GM19452 (cell line): ENCODE results near the gene ZNF227.
"Not testable (repeated sequence)": the region's sequence is repeated elsewhere in the genome, so short reads cannot be mapped to it uniquely, and the experiment has no call there.

Experiments used
- ATAC-seq: cut with Tn5 transposase; IDR thresholded peaks from one replicate; pipeline ENCODE4 v1.9.1; 2021; ENCODE audit not compliant: unreplicated experiment

ZNF227 gene

GRCh38 chr19:44212250-44212865 is at the start of gene ZNF227:
Gene ZNF227 (plus strand): TSS chr19:44212532. CDS start chr19:44217793, 5,261 bp downstream.
- peak; percentile 94 for ATAC-seq

DNA sequence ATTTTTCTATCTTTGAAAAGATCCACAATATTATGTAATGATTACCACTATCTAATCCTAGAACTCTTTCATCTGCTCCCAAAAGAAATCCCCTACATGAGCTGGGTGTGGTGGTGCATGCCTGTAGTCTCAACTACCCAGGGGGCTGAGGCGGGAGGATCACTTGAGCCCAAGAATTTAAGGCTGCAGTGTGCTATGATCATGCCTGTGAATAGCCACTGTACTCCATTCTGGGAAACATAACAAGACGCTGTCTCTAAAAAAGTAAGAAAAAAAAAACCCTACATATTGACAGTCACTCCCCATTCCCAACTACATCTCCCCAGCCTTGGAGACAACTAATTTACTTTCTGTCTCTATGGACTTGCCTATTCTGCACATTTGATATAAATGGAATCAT is 48.5 kb upstream of the ZNF227 start:
- no peak for ATAC-seq

GRCh38 chr19:44164327-44164672 is 48.0 kb upstream of the ZNF227 start:
- no peak for ATAC-seq

DNA sequence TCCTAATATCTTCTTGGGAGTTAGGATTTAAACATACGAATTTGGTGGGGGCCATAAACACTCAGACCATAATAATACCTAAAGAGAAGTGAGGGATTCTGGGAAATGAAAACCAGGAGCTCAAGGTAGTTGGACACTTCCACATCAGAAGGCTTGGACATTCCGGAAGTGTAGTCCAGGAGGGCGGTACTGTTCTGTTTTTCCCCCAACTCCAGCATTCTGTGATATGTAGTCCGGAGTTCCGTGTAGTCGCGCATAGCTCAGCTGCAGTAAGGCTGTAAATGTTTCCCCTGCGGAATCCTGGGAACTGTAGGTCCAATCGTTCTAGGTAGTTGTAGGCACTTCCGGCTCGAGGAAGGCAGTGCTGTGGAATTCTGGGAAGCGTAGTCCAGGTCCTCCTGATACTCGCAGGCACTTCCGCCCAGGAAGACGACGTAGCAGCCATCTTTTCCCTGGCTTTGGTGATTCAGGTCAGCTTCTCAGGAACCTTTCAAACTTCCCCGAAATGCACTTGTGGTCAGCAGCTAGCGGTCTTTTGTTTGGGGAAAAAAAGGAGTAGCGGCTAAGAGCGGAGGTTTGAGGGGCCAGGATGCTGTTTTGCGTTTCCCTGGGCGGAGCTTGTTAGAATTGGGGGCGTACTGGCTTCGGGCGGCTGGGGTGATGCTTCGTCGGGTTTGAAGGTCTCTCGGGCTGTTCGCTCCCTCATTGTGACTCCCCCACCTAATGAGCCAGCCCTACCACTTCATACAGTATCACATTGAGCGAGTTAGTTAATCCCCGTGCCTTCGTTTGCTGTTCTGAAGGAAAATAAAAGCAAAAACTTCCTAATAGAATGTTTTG is 47.4 kb upstream of the ZNF227 start, which contains the start of gene ZNF226:
Gene ZNF226, plus strand, starts transcription at position 428 of the 840 bp plus-strand sequence. CDS start 4,981 bp downstream, outside the sequence.
- ATAC-seq, result peak; percentile 90

DNA sequence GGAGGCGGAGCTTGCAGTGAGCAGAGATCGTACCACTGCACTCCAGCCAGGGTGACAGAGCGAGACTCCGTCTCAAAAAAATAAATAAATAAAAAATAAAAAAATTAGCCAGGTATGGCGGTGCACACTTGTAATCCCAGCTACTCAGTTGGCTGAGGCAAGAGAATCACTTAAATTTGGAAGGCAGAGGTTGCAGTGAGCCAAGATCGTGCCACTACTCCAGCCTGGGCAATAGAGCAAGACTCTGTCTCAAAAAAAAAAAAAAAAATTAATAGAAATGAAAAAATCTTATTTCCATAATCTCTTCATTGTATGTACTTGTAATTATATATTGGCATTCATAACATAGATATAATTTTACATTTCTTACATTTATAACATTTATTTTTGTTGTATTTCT is 41.7 kb upstream of the ZNF227 start:
- ATAC-seq, result not testable (repeated sequence)

GRCh38 chr19:44176590-44176989 is 35.7 kb upstream of the ZNF227 start:
- no peak for ATAC-seq

GRCh38 chr19:44180968-44181367 is 31.4 kb upstream of the ZNF227 start:
- ATAC-seq, result no peak

DNA sequence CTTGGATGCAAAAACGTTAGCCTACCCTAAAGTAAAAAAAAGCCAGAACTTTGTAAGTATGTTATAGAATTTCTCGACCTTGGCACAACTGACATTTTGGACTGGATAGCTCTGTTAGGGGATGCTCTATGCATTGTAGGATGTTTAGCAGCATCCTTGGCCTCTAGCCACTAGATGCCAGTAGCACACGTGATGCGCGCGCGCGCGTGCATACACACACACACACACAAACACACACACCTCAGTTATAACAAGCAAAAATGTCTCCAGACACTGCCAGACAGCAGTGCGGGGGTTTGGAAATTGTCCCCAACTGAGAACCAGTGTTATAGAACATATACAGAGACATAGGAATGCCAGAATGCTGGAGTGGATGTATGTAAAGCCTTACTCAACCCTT is 30.2 kb upstream of the ZNF227 start:
- no peak for ATAC-seq

DNA sequence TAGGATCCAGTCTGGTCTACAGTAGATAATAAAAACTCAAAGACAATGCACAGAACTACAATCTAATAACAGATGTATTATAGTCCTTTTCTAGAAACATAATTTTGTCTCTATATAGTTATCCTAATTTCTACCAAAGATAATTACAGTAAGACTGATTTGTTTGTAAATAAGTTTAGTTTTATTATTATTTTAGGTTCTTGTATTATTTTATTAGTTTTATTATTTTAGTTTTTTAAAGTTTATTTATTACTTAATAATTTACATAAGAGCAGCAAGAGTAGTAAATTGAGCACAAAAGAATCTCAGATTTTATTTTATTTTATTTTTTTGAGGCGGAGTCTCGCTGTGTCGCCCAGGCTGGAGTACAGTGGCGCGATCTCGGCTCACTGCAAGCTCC is 22.3 kb upstream of the ZNF227 start:
- no peak for ATAC-seq

DNA sequence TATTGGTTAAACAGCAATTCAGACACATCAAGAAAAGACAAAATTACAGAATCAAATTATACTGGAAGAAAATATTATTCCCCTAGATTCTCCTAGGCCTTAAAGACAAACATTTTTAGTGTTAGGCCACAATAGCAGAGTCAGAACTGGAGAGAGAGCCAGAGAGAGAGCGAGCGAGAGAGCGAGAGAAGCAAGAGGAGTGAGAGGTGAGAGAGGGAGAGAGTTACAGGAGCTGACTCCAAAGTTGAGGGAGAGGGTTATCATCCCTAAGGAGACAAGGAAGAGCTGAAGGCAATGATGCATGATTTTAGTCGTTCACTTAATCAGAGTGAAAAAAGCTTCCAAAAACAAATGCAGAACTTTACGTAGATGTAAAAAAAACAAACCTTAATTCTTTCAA is 20.2 kb upstream of the ZNF227 start:
- ATAC-seq, result no peak

DNA sequence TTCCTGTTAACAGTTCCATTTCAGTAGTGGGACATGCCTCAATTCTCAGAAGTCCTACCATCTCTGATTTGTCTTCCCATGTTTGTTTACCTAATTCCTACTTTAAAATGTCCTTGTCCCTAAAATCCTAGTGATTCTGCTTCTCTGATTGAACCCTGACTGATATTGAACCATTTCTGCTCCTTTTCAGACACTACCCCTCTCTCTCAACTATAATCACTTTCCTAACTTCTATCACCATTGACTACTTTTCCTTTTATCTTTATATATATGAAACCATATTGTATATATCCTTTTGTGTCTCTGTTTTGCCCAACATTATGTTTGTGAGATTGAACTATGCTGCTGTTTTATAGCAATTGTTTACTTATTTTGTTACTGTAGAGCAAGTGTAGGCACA is 15.6 kb upstream of the ZNF227 start:
- ATAC-seq, result no peak

DNA sequence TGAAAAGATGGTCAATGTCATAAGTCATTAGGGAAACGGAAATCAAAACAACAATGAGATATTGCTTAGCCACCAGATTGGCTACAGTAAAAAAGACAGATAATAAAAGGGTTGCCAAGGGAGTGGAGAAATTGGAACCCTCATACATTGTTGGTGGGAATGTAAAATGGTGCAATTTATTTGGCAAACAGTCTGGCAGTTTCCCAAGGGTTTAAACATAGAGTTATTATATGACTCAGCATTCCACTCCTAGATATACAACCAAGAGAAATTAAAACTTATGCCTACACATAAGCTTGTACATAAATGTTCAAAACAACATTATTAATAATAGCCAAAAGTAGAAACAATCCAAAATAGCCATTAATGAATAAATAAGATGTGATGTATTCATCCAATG is 9.9 kb upstream of the ZNF227 start:
- ATAC-seq, result no peak

GRCh38 chr19:44202974-44203373 is 9.4 kb upstream of the ZNF227 start:
- ATAC-seq, result no peak

DNA sequence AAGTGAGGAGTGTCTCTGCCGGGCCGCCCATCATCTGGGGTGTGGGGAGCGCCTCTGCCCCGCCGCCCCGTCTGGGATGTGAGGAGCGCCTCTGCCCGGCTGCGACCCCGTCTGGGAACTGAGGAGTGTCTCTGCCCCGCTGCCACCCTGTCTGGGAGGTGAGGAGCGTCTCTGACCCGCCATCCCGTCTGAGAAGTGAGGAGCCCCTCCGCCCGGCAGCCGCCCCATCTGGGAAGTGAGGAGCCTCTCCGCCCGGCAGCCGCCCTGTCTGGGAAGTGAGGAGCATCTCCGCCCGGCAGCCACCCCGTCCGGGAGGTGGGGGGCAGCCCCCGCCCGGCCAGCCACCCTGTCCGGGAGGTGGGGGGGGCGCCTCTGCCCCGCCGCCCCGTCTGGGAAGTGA is 8.5 kb upstream of the ZNF227 start:
- not testable (repeated sequence) for ATAC-seq

DNA sequence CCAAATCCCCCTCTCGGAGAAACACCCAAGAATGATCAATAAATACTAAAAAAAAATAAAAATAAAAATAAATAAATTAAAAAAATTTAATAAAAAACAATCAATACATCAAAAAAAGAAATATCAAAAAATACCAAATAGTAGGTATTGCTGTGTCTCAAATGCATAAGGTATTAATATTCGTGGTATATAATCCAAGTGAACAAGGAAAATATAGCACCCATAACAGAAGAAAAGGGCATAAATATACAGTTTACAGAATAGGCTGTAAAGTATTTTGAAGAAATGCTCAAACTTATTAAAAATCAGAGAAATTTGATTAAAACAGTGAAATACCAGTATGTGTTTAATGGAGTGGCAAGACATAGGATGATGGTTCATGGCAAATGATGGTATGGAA is 7.6 kb upstream of the ZNF227 start:
- ATAC-seq, result no peak

DNA sequence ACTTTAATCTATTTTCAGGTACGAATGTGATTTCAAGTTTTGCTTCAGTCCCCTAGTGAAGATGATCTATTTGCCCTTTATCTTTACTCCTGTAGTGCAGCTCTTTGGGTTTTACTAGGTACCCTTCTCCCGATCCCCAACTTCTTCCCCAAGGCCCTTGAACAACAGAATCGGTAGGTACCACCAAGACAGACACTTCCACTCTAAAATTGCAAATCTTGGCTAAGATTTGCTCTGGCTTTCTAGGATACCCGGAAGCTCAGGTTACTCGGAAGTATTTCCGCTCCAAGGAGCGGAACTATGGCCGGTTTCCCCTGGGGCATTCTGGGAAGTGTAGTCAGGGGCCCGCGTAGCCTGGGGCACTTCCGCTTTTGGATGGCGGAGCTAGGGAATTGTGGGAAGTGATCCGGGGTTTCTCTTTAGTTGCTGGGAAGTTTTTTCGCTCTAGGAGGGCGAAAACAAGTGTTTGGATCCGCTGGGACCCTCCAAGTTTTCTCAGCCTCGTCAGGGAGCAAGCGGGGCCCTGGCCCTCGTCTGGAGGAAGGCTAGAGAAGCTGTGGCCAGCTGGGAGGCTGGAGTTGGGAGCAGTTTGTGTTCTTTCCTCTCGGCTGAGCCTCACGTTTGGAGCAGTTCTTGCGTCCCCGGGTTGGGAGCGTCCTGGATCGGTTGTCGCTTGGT is 5.1 kb upstream of the ZNF227 start:
- ATAC-seq, result peak; percentile 84

GRCh38 chr19:44212866-44213346 is 574 bp downstream of the ZNF227 start:
- no peak for ATAC-seq

GRCh38 chr19:44219926-44220325 is 7.6 kb downstream of the ZNF227 start:
- ATAC-seq, result not testable (repeated sequence)

GRCh38 chr19:44220761-44221160 is 8.4 kb downstream of the ZNF227 start:
- not testable (repeated sequence) for ATAC-seq

- ATAC-seq, result not testable (repeated sequence)
Measured at GRCh38 chr19:44221291-44221690, 9.0 kb downstream of the ZNF227 start.

- ATAC-seq, result no peak
Measured at GRCh38 chr19:44228318-44228717, 16.0 kb downstream of the ZNF227 start.

GRCh38 chr19:44232867-44233266 is 20.5 kb downstream of the ZNF227 start:
- no peak for ATAC-seq
